HG02798 (cell line): ENCODE measurements around the gene SEMA4D.

Experiments
- ATAC-seq: cut with Tn5 transposase; IDR thresholded peaks from one replicate; pipeline ENCODE4 v1.9.1; 2021; ENCODE audit warnings: mild to moderate bottlenecking; ENCODE audit not compliant: unreplicated experiment, poor library complexity

SEMA4D gene

DNA sequence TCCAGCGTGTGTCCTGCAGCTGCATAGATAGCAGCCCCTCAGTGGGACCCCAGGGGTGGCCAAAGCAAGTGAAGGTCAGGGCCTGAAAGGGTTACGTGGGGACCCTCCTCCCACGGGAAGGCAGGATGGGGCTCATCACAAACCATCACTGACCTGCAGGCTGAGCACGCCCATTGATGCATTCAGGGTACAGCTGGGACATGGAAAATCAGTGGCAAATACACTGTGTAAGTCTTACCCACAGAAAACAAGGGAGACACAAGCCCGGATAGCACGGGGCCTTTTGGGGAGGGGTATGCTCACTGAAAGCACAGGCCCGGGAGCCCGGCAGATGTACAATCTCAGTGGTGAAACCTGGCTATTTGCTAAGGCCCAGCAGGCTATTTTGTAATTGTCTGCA, 49.1 kb downstream of the SEMA4D start:
- ATAC-seq: no peak

DNA sequence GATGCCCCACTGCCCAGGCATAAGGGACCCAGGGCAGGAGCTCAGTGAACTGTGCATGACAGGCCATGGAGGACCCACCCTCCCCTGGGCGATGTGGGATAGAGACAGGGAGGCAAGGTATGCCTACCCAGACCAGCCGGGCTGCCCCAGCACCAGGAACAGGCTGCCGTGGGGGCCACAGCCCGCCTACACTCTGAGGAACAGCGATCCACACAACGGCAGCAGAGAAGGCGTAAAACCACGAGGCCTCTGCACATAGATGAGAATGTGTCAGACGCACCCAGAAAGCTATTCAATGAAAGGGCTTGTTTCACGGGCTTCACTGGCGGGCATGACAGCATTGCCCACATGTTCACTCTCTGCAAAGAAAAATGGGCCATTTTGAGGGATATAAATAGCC, 49.5 kb downstream of the SEMA4D start:
- peak; percentile 49 for ATAC-seq

DNA sequence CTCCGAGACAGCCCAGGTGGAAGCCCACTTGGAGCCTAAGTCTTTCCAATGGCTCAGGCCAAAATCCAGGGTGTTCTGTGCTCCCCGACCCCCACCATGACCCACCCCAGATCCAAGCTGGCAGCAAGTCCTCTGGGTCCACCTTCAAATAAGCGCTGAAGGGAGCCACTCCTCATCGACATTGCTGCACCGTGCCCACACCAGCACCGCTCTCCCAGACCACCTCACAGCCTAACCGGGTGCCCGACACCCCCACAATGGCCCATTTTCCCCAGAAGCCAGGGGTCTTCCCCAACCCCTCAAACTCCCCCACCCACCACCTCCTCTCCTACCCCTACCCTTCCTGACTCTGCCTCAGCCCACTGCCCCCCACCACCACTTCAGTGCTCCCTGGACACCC, 50.5 kb downstream of the SEMA4D start:
- no peak for ATAC-seq

DNA sequence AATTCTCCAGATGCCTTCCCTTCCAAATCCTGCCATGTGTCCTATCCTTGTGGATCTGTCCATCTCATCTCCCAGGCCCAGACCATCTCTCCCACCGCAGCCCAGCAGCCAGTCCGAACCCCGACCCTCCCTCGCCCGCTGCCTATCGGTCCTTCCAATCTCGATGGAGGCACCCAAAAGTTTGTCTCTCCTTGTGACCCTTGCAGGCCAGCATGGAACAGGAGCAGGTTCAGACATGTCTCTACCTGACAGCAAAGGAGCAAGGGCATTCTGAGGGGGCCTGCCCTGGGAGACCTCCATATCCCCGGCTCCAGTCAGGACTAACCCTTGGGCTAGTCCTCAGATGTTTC, 51.0 kb downstream of the SEMA4D start:
- ATAC-seq: no peak

DNA sequence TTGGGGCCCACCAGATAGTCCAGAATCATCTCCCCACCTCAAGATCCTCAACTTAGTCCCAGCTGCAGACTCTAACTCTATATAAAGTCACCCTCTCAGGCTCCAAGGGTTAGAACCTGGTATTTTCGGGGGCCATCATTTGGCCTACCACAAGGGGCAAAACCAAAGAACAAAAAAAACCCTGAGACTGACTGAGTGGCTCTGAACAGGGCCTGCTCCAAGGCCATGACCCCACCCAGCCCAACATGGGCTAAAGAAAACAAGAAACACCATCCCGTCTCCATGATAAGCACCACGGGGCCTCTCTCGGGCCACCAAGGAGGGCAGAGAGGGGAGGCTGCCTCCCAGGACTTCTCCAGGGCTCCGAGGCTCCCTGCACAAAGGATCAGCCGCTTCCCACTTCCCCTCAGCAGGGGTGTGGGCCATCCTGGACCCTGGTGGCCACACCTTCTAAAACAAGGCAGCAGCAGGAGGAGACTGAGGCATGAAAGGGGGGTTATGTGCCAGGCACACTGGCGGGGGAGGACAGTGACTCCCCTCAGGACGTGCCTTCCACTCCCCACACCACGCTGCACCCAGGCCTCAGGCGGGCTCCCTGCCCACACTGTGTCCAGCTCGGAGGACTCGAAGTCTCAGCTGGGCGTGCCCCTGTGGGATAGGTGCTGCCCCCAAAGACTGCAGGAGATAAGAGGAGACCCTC, 51.5 kb downstream of the SEMA4D start:
- no peak for ATAC-seq

DNA sequence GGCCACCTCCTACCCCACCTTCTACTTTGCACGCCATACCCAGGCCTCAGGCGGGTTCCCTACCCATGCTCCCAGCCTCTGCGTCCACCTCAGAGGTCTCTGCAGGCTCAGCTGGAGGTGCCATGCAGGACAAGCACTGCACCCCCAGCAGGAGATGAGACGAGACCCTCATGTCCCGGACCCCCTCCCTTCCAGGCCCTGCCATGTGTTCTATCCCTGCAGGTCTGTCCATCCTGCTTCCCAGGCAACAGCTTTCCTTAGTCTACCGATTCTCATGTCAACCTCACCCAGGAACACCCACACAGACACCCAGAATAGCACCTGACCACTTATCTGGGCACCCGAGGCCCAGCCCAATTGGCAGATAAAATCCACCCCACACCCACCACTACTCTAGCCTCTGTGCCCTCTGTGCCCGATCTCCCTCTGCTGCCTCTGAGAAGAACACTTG, 52.1 kb downstream of the SEMA4D start:
- no peak for ATAC-seq

DNA sequence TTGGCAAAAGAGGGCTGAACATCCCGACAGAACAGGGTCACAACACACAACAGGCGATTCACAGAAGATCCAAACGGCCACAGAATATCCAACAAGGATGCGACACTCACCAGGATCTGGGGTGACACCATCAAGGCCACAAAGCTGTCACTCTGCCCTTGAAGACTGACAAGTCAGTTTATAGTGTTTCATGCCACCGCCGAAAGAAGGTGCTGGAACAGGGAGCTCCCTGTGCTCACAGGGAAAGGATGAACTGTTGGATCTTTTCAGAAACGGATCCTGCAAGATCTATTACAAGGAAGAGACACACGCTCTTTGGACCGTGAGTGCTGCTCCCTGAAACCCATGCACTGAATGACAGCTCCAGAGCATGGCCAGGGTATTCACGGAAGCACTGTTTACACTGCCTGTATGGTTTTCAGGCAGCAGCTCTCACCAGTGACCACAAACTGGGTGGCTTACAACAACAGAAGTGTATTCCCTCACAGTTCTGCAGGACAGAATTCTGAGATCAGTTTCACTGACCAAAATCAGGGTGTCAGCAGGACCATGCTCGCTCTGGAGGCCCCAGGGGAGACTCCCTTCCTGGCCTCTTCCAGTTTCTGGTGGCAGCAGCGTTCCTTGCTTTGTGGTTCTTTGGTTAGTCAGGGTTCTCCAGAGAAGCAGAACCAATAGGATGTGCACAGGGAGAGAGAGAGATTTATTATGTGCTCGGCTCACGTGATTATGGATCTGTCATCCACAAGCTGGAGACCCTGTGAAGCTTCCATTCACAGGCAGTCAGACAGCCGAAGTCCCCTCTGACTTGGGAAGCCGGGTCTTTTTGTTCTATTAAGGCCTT, 52.8 kb downstream of the SEMA4D start:
- no peak for ATAC-seq

DNA sequence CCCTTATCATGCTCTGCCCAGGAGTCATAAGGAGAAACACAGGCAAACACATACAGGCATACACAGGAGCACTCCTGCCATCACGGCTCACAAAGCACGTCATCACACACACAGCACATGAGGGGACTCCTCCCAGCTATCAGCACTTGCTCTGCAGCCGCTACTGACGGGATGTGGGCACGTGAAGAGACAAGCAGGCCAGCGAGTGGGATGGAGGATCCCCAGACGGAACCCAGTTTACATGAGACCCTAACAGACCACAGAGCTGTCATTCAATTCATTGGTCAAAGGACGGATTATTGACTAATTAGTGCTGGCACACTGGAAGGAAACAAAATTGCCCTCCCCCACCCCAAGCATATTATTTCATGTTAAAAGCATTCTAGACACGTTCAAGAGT, 53.6 kb downstream of the SEMA4D start:
- ATAC-seq: no peak

DNA sequence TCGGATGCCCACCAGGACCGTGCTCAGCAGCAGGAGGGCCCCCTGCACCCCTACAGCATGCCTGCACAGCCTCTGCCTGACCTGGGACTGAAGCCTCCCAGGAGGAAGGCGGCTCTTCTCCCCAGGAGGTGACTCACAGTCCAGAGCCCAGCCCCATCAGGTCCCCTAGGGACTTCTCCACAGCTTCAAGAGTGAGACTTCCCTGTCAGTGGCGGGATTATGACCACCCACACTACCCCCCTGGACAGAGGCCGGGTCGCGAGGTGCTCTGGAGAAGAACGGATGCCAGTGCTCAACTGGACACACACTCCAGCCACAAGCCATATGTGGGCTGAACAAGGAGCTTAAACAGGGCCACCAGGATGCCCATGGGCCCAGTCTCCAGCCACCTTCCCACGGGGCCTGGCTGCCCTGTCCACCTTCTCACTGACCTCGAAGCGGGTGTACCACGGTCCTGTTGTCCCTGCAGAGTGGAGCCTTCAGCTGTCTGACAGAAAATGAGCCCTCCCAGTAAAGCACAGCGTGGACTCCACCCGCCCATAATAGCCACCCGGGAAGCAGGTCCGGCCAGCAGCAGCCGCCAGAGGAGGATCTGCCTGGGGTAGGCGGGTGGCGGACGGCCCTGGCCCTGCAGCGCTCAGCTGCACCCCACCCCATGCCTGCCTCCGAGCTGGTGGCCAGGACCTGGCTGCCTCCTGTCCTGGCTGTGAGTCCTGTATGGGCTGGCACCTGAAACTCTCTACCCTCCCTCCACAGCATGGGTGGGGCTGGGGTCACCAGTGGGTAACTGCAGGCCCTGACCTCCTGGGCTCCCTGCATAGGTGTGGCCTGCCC, 54.7 kb downstream of the SEMA4D start:
- ATAC-seq: peak; percentile 41

DNA sequence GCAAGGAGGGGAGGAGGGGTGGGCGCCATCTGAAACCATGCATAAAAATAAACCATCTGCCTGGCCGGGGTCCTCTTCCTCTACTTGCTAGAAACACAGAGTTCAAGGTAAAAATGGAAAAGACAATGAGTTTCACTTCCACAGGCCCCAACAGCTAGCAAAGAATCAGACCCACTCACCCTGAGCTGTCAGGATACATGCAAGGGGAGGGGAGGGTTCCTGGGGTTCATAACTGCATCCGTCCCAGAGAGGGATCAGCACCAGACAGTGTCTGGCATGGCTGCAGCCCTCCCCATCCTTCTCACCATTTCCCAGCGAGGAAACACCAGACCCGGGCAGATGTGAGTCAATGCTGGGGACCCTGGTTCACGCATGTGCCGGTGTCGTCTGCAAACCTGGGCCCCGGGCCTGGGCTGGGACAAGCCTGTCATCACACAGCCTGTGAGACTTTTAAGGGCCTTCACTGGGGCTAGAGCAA, 55.4 kb downstream of the SEMA4D start:
- ATAC-seq: peak; percentile 29

DNA sequence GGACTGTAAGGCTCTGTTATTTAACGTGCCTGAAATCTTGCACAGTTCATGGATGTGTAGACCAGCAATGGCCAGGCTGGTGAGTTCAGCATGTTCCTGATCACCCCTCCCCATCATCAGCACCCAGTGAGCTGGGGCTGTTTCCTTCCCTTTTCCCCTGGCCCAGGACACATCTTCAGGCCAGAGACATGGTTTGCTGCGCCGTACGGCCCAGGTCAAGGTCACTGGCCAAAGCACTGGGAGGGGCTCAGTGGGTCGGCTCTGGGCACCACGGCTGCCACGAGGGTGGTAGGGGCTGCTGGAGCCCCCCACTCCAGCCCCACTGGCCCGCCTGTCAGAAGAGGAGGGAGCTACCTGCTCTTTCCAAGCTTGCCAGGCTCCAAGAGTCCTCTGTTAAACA, 55.9 kb downstream of the SEMA4D start:
- ATAC-seq: no peak

DNA sequence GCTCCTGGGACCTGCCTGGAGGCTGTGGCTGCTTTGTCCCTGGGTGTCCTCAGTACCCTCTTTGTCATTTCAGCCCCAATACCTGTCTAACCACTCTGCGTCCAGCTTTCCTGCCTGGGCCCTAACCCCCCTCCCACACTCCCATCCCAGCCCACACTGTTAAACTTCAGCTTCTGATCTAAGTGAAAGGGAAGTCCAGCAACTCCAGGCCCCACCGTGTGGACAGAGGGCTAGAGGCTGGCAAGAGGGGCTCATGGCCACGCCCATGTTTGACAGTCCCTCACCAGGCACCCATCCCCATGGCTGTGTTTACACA, 56.3 kb downstream of the SEMA4D start:
- ATAC-seq: no peak

DNA sequence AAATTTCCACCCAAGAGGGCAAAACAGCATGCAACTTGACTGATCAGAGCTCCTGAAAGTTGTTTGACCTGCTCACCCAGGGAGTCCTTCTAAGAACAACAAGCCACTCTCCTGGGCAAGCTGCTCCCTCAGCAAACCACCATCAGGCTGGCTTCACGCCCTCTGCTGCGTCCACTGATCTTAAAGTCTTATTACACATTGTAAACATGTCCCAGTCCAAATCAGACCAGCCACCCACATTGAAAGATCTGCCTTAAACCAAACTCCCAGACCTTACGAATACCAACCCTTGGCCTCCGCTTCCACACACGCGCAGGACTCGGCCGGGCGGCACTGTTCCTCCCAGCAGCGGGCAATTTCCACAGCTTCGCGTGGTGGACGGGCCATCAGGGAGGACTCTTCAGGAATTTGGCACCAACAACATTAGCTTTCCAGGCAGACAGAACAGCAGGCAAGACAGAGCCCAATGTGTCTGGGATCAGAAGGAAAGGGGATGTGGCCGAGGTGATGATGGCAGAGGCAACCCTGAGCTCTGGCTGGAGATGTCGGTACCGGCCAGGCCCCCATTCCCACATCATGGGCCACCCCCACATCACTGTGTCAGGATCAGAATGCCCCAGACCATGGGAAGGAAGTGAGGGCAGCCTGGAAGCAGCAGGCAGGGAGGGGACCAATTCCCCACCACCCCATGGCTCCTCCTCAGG, 56.8 kb downstream of the SEMA4D start:
- no peak for ATAC-seq

DNA sequence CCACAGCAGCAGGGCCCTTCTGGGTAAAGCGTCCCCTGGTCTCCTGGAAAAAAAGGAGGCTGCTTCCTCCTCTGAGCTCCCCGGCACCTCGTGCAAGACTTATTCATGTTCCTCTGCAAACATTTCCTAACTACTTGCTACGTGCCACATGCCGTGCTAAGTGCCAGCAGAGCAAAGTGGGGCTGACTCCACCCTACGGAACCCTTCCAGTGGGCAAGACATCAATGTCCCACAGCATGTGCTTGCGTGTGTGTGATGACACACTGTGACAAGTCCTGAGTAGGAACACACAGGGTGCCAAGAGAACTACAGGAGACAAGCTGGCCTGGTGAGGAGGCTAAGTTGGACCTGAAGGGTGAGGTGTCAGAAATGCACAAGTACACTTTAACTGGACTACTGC, 57.4 kb downstream of the SEMA4D start:
- ATAC-seq: no peak

DNA sequence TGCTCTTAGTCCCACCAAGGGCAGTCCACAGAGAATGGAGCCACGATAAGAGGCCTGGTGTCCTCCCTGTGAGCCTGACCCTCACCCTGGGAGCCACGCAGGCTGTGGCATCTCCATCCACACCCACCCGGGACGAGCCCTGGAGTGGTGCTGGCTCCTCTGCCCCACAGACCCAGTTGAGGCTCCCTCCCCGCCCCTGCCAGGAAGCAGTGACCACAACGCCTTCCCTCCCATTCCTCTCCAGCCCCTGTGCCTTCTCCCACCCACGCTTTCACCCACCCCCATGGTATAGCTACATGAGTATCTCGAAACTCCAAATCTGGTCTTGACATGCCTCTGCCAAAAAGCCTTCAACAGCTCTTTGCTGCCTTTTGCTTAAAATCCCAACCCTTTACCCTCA, 57.9 kb downstream of the SEMA4D start:
- no peak for ATAC-seq

DNA sequence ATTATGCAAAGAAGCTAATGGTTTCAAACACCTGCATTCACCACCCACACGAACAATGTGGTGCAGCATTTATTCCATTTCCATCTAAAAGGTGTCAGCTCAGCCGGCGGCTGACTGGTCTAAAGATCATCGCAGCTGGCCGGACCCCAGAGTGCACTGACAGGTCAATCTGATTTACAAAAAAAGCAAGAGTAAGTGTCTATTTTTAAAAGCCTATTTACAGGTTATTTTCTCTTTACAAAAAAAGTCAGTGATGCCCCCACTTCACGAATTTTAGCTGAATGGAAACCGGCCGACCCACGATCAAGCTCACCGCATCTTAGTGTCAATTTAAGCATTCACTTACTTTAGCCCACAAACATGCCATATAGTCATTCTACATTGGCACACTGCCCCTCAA, 58.3 kb downstream of the SEMA4D start:
- peak; percentile 44 for ATAC-seq

DNA sequence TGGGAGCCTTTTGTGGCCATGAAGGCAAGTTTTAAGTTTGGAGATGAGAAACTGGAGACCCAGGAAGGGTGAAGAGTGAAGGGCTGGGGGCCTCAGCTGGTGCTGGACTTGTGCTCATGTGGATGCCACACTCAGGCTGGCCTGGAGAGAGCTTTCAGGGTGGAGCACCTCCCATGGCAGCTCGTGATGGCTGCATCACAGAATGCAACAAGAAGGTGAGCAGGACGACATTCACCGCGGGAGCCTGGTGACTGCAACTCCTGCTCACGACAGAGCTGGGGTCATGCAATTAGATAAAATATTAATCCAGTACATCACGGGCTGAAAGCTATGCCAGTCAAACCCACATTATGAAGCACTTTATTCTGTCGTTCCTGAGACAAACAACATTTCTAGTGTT, 59.7 kb downstream of the SEMA4D start:
- no peak for ATAC-seq

DNA sequence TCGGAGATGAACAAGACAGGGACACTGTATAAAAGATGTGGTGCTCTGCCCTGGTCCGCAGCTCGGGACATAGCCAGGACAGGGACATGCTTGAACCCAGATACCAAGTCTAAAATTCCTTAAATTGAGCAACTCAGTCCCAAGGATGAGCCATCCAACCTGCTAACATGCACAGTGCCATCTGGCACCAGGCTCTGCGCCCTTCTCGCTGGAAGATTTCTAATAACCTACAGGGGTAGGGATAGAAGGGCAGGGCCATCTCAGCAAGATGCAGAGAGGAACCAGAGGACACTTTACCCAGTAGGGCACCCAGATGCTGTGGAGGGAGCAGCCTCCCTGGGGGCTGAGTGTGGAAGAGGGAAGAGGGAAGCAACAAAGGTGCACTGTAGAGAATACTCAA, 60.1 kb downstream of the SEMA4D start:
- no peak for ATAC-seq

DNA sequence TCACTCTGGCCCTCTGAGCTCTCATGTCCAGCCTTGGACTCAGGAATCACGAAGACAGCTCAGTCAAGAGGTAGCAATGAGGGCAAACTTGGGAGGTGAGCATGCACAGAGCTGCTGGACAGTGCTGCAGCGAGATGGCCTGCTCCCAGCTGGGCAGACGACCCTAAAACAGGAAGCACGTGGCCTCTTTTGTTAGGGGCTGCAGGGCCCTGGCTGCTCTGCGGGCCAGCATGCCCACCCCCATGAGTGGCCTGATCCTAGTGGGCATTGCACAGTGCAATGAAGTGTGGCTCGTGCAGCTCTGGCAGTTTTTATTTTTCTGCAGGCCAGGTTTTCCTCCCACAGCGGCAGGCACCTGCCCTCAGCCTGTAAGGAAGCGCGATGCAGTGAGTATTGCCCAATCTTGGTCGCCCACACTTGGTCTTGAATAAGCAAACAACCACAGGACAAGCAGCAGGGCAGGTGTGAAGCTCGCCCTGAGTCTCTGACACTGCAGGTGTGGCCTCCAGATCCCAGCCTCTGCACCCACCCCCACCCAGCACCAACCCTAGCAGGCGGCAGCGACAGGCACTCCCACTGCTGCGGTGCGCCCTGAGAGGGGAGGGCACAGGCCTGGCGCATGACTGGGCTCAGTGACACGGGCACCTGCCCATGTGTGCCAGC, 60.8 kb downstream of the SEMA4D start:
- peak; percentile 59 for ATAC-seq

DNA sequence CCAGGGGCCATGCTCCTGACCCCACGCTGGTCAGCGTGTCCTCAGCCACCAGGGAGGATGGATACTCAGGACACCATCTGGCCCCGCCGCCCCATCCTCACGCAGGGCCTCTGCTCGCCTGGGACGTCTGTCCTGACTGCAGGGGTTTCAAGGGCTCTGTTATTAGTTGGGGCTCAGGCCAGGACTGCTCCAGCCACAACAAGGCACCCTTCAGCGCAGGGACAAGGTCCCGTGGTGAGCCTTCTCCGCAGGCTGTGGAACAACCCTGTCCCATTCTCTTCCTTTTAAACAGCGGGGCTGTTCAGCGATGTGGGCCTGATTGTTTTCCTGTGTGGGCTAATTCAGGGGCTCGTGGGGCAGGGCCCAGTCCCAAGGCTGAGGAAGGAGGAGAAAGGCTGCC, 61.6 kb downstream of the SEMA4D start:
- ATAC-seq: no peak
